CD4-positive, CD25-positive, alpha-beta regulatory T cell (primary cell): Measurements from ENCODE around the gene A3GALT2. TPM values are rescaled to one million over a fixed set of nuclear protein-coding genes. Genes with fewer than 3 reads are reported as not detected.

Experiments
- ATAC-seq, 2 donors: fragments of 150-1000 bp; cut with Tn5 transposase; one replicate each; pipeline ENCODE4 v1.10.0; 2021; ENCODE audit warnings: low read depth in 2 of 2, moderate number of reproducible peaks in 2 of 2, moderate library complexity in 1 of 2
- DNase-seq, 3 donors: peaks; one replicate each; pipeline versions ENCODE4 v3.0.0 to v3.0.0-alpha.2; 2012 to 2022; ENCODE audit warnings: mixed read lengths in 1 of 3
- H3K27ac ChIP-seq: one replicate; pipeline ENCODE4 v1.7.0; 2013; ENCODE audit warnings: mild to moderate bottlenecking, low read length; ENCODE audit not compliant: insufficient read depth, poor library complexity, severe bottlenecking
- H3K27me3 ChIP-seq: one replicate; pipeline ENCODE4 v1.7.0; 2013; ENCODE audit warnings: low read length; ENCODE audit not compliant: control insufficient read depth, insufficient read depth
- H3K36me3 ChIP-seq: one replicate; pipeline ENCODE4 v1.7.0; 2013; ENCODE audit warnings: mild to moderate bottlenecking, low read length, moderate library complexity; ENCODE audit not compliant: control insufficient read depth, insufficient read depth
- H3K4me1 ChIP-seq: 2 replicates; pipeline ENCODE4 v1.7.0; 2013; ENCODE audit warnings: mild to moderate bottlenecking, low read length; ENCODE audit not compliant: insufficient read depth, control insufficient read depth, poor library complexity, severe bottlenecking
- H3K4me3 ChIP-seq: one replicate; pipeline ENCODE4 v1.7.0; 2013; ENCODE audit warnings: low read depth, mild to moderate bottlenecking, low read length, moderate library complexity
- H3K9me3 ChIP-seq, 2 experiments: 1 replicate in 1 of 2; 2 replicates in 1 of 2; pipeline ENCODE4 v1.7.0; 2013; ENCODE audit warnings: low read length in 2 of 2, mild to moderate bottlenecking in 1 of 2, moderate library complexity in 1 of 2; ENCODE audit not compliant: control insufficient read depth in 2 of 2
- H3K27ac Mint-ChIP-seq, 3 donors: one replicate each; pipeline ENCODE4 v1.8.0; 2020 to 2022; ENCODE audit warnings: mild to moderate bottlenecking in 3 of 3, mixed read lengths in 3 of 3, moderate library complexity in 2 of 3
- H3K27me3 Mint-ChIP-seq: one replicate; pipeline ENCODE4 v1.8.0; 2022; ENCODE audit warnings: mild to moderate bottlenecking, mixed read lengths
- H3K36me3 Mint-ChIP-seq: one replicate; pipeline ENCODE4 v1.8.0; 2020; ENCODE audit warnings: mixed read lengths
- H3K4me1 Mint-ChIP-seq, 4 donors: one replicate each; pipeline ENCODE4 v1.8.0; 2020 to 2022; ENCODE audit warnings: mixed read lengths in 4 of 4, mild to moderate bottlenecking in 1 of 4
- H3K4me3 Mint-ChIP-seq, 4 donors: one replicate each; pipeline ENCODE4 v1.8.0; 2020 to 2022; ENCODE audit warnings: mild to moderate bottlenecking in 4 of 4, mixed read lengths in 4 of 4, moderate library complexity in 3 of 4
- H3K9me3 Mint-ChIP-seq, 7 donors: one replicate each; pipeline ENCODE4 v1.8.0; 2020 to 2022; ENCODE audit warnings: mixed read lengths in 7 of 7, mild to moderate bottlenecking in 3 of 7, moderate library complexity in 2 of 7
- polyA plus RNA-seq, 4 donors: library from polyadenylated mRNA; unstranded; fragments of 300-500 nt; fragmentation: Illumina TruSeq; gene quantifications; one replicate each; pipeline ENCODE4 v1.2.3, GENCODE V29; 2021
- total RNA-seq: library from RNA; stranded (reverse); gene quantifications from one replicate; pipeline ENCODE4 v1.2.3, GENCODE V29; 2022

A3GALT2 gene
- total and polyA plus RNA-seq, 5 donors from 2014 or later = not detected

DNA sequence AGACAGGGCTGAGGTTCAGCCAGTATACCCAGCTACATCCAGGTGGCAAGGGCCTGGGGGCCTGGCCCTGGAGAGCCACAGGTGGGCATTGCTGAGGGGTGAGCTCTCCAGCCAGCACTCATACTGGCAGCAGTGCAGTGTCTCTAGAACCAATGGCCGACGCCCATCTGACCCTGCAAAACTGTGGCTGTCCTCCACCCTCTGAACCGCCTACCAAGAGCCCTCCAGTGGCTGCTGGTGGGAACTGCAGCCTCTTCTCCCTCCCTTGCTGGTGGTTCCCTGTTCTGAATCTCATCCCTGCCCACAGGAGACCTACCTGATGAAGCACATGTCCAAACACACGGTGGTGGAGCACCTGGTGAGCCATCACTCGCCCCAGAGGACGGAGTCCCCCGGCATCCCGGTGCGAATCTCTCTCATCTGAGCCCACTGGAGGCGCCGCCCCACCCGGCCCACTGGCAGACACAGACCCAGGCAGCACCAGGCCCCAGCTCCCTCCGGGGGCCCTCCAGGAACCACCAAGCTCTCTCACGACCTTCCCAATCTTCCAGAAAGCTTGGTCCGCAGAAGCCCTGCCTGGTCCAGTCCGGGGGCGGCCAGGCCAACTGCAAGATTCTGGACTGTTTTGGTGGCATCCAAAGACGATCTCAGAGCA is 22.1 kb downstream of the A3GALT2 start:
- DNase-seq = peak; percentile 28 to 63 (median 31)
- Mint-ChIP-seq H3K4me1 (peaks cover 0 to 43% (median 20%) of the 10 kb centered on the region in 4 donors), H3K27ac (no peak overlapping the region), H3K9me3 (peaks cover 0 to 2% (median 0%) of the 10 kb centered on the region in 7 donors), H3K27me3 (no peaks in the 10 kb centered on the region), H3K4me3 (no peak overlapping the region), H3K36me3 (peaks cover 21% of the 10 kb centered on the region)
- peaks cover 14% of the 10 kb centered on the region for H3K4me1 ChIP-seq
- no peaks in the 10 kb centered on the region for H3K27me3 ChIP-seq
- peak in 1 of 2 donors; percentile 30 for ATAC-seq
- H3K36me3 ChIP-seq = peaks cover 9% of the 10 kb centered on the region
- H3K4me3 ChIP-seq = no peak overlapping the region
- H3K9me3 ChIP-seq = no peaks in the 10 kb centered on the region
- H3K27ac ChIP-seq = no peak overlapping the region

DNA sequence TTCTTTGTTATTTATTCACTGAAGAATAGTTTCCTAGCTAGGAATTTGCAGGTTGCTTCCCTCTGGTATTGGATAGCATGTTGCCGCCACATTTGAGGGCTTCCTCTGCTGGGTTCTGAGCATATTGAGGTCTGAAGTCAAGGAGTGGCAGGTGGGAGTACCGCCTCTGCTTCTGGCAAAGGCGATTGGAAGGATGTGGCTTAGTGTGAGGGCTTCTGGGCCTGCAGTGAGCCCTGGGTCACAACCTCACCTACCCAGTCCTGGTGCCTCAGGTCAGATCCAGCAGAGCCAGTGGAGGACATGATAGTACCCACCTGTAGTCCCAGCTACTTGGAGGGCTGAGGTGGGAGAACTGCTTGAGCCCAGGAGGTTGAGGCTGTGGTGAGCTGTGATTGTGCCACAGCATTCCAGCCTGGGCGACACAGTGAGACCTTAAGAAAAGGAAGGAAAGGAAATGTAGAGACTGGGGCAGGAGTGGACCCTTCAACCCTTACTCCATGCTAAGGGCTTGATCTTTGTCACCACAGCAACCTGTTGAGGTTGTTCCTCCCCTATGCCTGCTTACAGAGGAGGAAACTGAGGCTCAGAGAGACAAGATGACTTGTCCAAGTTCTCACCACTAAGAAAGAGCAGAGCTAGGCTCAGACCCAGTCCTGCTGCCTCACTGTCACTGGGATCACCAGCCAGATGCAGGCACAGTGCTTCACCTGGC is 22.8 kb downstream of the A3GALT2 start:
- DNase-seq (no peak), ATAC-seq (no peak)
- Histone ChIP-seq H3K9me3 (no peaks in the 10 kb centered on the region), H3K36me3 (peaks cover 9% of the 10 kb centered on the region), H3K4me1 (peaks cover 14% of the 10 kb centered on the region), H3K27me3 (no peaks in the 10 kb centered on the region), H3K4me3 (no peak overlapping the region), H3K27ac (no peak overlapping the region)
- Mint-ChIP-seq H3K9me3 (peaks cover 0 to 2% (median 0%) of the 10 kb centered on the region in 7 donors), H3K4me3 (no peak overlapping the region), H3K4me1 (peaks cover 0 to 40% (median 18%) of the 10 kb centered on the region in 4 donors), H3K27ac (peak overlapping the region in 1 of 3 donors; percentile 48), H3K27me3 (no peaks in the 10 kb centered on the region), H3K36me3 (peaks cover 22% of the 10 kb centered on the region)

DNA sequence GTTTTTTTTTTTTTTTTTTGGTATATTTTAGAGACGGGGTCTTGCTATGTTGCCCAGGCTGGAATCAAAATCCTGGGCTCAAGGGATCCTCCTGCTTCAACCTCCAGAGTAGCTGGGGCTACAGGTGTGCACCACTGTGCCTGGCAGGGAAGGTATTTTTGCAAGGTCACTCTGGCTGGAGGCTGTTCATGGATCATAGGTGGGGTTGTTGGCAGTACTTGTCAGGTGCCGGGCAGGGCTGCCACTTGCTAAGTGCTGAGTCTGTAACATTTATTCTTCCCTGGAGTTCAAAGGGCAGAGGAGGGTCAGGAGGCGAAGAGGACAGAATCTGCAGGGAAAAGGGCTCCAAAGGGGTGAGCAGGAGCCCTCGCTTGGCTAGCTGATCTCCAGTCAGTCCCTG is 24.1 kb downstream of the A3GALT2 start:
- H3K4me1 ChIP-seq = peaks cover 7% of the 10 kb centered on the region
- H3K4me1 Mint-ChIP-seq = peaks cover 0 to 28% (median 9%) of the 10 kb centered on the region in 4 donors
- DNase-seq (no peak), ATAC-seq (no peak)
- peaks cover 0 to 2% (median 0%) of the 10 kb centered on the region in 7 donors for H3K9me3 Mint-ChIP-seq
- H3K27me3 Mint-ChIP-seq = no peaks in the 10 kb centered on the region
- peaks cover 26% of the 10 kb centered on the region for H3K36me3 Mint-ChIP-seq
- peaks cover 12% of the 10 kb centered on the region for H3K36me3 ChIP-seq
- no peak overlapping the region for H3K4me3 Mint-ChIP-seq
- H3K27ac ChIP-seq = no peak overlapping the region
- no peak overlapping the region for H3K27ac Mint-ChIP-seq
- no peaks in the 10 kb centered on the region for H3K9me3 ChIP-seq
- no peak overlapping the region for H3K4me3 ChIP-seq
- H3K27me3 ChIP-seq = no peaks in the 10 kb centered on the region

DNA sequence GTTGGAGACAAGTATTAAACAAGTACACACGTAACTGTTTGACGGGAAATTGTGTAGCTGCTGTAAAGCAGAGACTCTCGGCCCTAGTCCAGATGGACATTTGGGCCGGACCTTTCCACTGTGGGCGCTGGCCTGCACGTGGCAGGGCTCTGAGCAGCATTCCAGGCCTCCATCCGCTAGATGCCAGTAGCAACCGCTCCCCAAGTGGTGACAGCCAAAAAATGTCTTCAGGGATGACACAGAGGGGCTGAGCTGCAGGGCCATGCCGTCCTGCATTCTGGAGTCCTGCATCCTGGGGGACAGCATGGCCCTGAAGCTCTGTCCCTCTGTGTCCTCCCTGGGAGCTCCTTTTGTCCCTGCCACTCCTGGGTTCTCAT is 24.8 kb downstream of the A3GALT2 start:
- H3K27me3 Mint-ChIP-seq = no peaks in the 10 kb centered on the region
- peaks cover 0 to 2% (median 0%) of the 10 kb centered on the region in 7 donors for H3K9me3 Mint-ChIP-seq
- Histone ChIP-seq H3K36me3 (peaks cover 12% of the 10 kb centered on the region), H3K9me3 (no peaks in the 10 kb centered on the region), H3K4me1 (peaks cover 7% of the 10 kb centered on the region), H3K27me3 (no peaks in the 10 kb centered on the region), H3K4me3 (no peak overlapping the region), H3K27ac (no peak overlapping the region)
- ATAC-seq = no peak
- no peak overlapping the region for H3K4me3 Mint-ChIP-seq
- DNase-seq = no peak
- H3K27ac Mint-ChIP-seq = no peak overlapping the region
- H3K36me3 Mint-ChIP-seq = peaks cover 26% of the 10 kb centered on the region
- peaks cover 0 to 22% (median 7%) of the 10 kb centered on the region in 4 donors for H3K4me1 Mint-ChIP-seq

DNA sequence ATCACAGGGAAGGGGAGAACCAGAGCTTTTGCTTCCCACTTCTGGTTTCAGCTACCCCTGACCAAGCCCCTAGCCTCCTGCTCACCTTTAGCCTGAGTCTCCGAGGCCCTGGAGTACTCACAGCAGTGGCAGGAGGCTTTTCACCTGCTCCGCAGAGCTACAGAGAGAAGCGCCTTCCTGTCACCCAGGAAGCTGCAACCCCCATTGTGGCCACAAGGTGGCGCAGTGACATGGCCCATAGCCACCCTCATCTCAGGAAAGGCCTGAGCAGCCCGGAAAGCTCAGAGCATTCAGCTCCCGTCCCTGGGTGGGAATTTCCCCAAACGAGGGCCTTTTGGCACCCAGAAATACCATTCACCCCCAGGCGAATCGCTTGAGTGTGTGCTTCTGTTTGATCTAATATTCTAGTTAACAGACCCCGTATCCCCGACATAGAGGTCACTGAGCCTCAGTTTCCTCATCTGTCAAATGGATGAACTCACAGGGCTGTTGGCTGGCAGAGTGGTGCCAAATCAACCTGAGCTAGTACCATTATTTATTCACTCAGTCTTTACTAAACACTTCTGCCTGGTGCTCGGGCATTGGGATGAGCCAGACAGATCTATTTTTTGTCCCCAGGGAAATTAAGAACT is 25.3 kb downstream of the A3GALT2 start:
- H3K27ac ChIP-seq = no peak overlapping the region
- no peaks in the 10 kb centered on the region for H3K27me3 ChIP-seq
- Mint-ChIP-seq H3K4me3 (no peak overlapping the region), H3K27me3 (no peaks in the 10 kb centered on the region), H3K27ac (peak overlapping the region in 1 of 3 donors; percentile 32), H3K36me3 (peaks cover 26% of the 10 kb centered on the region), H3K4me1 (peaks cover 0 to 22% (median 7%) of the 10 kb centered on the region in 4 donors), H3K9me3 (peaks cover 0 to 2% (median 0%) of the 10 kb centered on the region in 7 donors)
- DNase-seq (peak; percentile 69 to 83 (median 81)), ATAC-seq (peak; percentile 89)
- H3K36me3 ChIP-seq = peaks cover 12% of the 10 kb centered on the region
- no peaks in the 10 kb centered on the region for H3K9me3 ChIP-seq
- peaks cover 7% of the 10 kb centered on the region for H3K4me1 ChIP-seq
- H3K4me3 ChIP-seq = no peak overlapping the region

DNA sequence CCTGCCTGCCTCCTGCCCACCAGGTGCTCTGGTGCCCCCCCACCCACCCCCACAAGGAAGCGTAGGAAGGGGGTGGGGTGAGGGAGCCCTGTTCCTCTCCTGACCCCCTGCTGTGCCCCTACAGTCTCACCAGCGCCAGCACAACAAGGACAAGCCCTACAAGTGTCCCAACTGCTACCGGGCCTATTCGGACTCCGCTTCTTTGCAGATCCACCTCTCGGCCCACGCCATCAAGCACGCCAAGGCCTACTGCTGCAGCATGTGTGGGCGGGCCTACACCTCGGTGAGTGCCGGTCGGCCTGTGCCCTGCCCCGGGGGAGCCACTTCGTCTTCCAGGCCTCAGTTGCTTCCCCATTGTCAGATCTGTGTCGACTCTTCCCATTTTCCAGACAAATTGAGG is 25.9 kb downstream of the A3GALT2 start:
- Mint-ChIP-seq H3K4me1 (peaks cover 0 to 17% (median 7%) of the 10 kb centered on the region in 4 donors), H3K27me3 (no peaks in the 10 kb centered on the region), H3K36me3 (peaks cover 22% of the 10 kb centered on the region), H3K9me3 (peaks cover 0 to 2% (median 0%) of the 10 kb centered on the region in 7 donors), H3K4me3 (no peak overlapping the region), H3K27ac (peak overlapping the region in 1 of 3 donors; percentile 32)
- Histone ChIP-seq H3K36me3 (peaks cover 12% of the 10 kb centered on the region), H3K4me1 (peaks cover 7% of the 10 kb centered on the region), H3K9me3 (no peaks in the 10 kb centered on the region), H3K4me3 (no peak overlapping the region), H3K27ac (no peak overlapping the region), H3K27me3 (no peaks in the 10 kb centered on the region)
- ATAC-seq = no peak
- no peak for DNase-seq

DNA sequence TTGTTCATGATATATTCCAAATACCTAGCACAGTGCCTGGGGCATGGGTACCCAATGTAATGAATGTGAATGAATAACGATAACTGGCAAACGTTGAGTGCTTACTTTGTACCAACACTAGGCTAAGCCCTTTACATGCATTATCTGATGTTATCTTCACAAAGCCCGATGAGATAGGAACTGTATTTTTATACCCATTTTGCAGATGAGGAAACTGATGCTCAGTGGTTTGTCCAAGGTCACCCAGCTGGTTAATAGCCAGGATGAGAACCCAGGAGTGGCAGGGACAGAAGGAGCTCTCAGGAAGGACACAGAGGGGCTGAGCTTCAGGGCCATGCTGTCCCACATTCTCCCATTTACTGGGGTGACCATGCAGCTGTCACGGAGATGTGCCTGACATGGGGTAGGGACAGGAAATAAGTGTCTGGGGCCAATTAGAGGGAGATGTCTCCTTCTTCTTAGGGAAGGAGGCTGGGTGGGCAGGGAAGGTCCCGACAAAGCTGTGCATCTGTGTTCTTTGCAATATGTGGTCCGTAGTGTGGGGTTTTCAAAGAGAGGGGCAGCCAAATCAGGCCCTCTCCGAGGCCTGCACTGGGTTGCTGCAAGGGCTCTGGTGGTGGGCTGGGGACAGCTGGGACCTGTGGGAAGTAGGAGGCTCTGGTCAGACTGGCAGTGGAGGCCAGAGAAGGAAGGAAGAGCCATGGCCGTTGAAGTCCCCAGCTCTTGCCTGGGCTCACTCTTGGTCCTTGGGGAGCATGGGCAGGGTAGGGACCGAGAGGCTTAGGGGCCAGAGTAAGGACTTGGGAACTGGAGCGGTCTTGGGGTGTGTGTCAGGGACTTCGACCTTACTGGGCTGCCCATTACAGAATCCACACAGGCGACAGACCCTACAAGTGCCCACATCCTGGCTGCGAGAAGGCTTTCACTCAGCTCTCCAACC is 26.6 kb downstream of the A3GALT2 start:
- Mint-ChIP-seq H3K4me3 (peak overlapping the region in 1 of 4 donors; percentile 2), H3K4me1 (peaks cover 0 to 17% (median 7%) of the 10 kb centered on the region in 4 donors), H3K27me3 (no peaks in the 10 kb centered on the region), H3K9me3 (peaks cover 0 to 2% (median 0%) of the 10 kb centered on the region in 7 donors), H3K36me3 (peaks cover 28% of the 10 kb centered on the region), H3K27ac (no peak overlapping the region)
- Histone ChIP-seq H3K9me3 (no peaks in the 10 kb centered on the region), H3K27me3 (no peaks in the 10 kb centered on the region), H3K36me3 (peaks cover 16% of the 10 kb centered on the region), H3K4me1 (peaks cover 7% of the 10 kb centered on the region), H3K27ac (no peak overlapping the region), H3K4me3 (no peak overlapping the region)
- no peak for DNase-seq
- ATAC-seq = no peak
